ENCODE measurements around the gene RXFP2. TPM values are rescaled to one million over a fixed set of nuclear protein-coding genes. Genes with fewer than 3 reads are reported as not detected.

The RXFP2 gene
- total RNA-seq, 1 donor from 2014 or later, result not detected

- H3K36me3 ChIP-seq, result no peaks in the 10 kb centered on the region
- no peak overlapping the region for H3K9ac ChIP-seq
- H3K9me3 ChIP-seq (ENCODE audit: low read depth), result no peaks in the 10 kb centered on the region
- H4K20me1 ChIP-seq (ENCODE audit: low read depth), result no peaks in the 10 kb centered on the region
- H3K4me2 ChIP-seq, result no peak overlapping the region
- Mint-ChIP-seq H3K36me3 (no peaks in the 10 kb centered on the region), H3K9me3 (no peaks in the 10 kb centered on the region), H3K27me3 (ENCODE audit: insufficient read depth, low read depth) (peaks cover 3% of the 10 kb centered on the region), H3K4me3 (no peak overlapping the region), H3K27ac (no peak overlapping the region), H3K4me1 (no peaks in the 10 kb centered on the region)
- H3K27me3 ChIP-seq, result no peaks in the 10 kb centered on the region
- no peak for DNase-seq (ENCODE audit: low spot score)
- H3K79me2 ChIP-seq (ENCODE audit: low read depth), result no peaks in the 10 kb centered on the region
- TF ChIP-seq CTCF (IDR thresholded peaks at IDR 0.05), result no peak
- TF ChIP-seq EZH2phosphoT487 (IDR thresholded peaks at IDR 0.05), result no peak
- no peak for TF ChIP-seq EZH2 (IDR thresholded peaks at IDR 0.05)
- no peak overlapping the region for H3K4me3 ChIP-seq
- no peak overlapping the region for H2AFZ ChIP-seq (replicated peaks)
- no peaks in the 10 kb centered on the region for H3F3A ChIP-seq (ENCODE audit: low read depth)
- H3K27ac ChIP-seq, result no peak overlapping the region
- no peaks in the 10 kb centered on the region for H3K4me1 ChIP-seq
Observed at GRCh38 chr13:31765138-31765785, 25.9 kb downstream of the RXFP2 start.

DNA sequence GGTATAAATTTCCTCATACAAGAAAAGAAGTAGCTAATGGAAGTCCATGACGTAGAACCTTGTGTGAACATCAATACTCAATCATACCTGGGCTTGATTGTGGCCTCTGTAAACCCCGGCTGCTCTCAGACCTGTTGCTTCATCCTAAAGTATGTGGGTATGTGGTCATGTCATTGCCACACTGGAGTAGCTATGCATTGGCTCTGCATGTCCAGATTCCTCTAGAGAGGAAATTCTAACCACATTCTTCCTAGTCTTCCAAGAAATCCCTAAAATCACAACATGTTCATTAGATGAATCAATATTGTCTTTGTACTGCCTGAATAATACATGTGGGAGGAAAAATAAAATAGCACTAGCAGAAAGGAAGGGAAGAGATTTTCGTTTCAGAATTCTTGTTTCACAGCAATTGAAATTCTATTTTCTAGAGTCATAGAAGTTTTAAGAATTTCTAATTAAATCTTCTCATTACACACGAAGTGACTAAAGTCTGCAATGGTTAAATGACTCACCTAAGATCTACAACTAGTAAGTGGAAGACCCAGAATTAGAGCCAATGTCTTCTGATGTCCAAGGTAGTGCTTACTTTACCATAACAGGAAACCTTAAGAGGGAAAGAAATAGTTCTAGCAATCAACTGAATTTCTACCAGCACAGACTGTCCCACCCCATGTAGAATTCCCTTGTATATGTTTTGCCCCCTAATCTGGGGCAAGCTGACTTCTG lies 28.0 kb downstream of the RXFP2 start:
- Histone ChIP-seq H2AFZ (replicated peaks) (no peak overlapping the region), H3F3A (ENCODE audit: low read depth) (no peaks in the 10 kb centered on the region), H4K20me1 (ENCODE audit: low read depth) (no peaks in the 10 kb centered on the region), H3K9me3 (ENCODE audit: low read depth) (no peaks in the 10 kb centered on the region), H3K36me3 (no peaks in the 10 kb centered on the region), H3K79me2 (ENCODE audit: low read depth) (no peaks in the 10 kb centered on the region), H3K27ac (no peak overlapping the region), H3K27me3 (no peaks in the 10 kb centered on the region), H3K4me1 (no peaks in the 10 kb centered on the region), H3K9ac (no peak overlapping the region), H3K4me3 (no peak overlapping the region), H3K4me2 (no peak overlapping the region)
- no peak for TF ChIP-seq EZH2 (IDR thresholded peaks at IDR 0.05)
- no peak for TF ChIP-seq CTCF (IDR thresholded peaks at IDR 0.05)
- no peak for TF ChIP-seq EZH2phosphoT487 (IDR thresholded peaks at IDR 0.05)
- Mint-ChIP-seq H3K4me1 (no peaks in the 10 kb centered on the region), H3K27me3 (ENCODE audit: insufficient read depth, low read depth) (no peaks in the 10 kb centered on the region), H3K4me3 (no peak overlapping the region), H3K36me3 (no peaks in the 10 kb centered on the region), H3K27ac (no peak overlapping the region), H3K9me3 (no peaks in the 10 kb centered on the region)
- DNase-seq (ENCODE audit: low spot score), result no peak

DNA sequence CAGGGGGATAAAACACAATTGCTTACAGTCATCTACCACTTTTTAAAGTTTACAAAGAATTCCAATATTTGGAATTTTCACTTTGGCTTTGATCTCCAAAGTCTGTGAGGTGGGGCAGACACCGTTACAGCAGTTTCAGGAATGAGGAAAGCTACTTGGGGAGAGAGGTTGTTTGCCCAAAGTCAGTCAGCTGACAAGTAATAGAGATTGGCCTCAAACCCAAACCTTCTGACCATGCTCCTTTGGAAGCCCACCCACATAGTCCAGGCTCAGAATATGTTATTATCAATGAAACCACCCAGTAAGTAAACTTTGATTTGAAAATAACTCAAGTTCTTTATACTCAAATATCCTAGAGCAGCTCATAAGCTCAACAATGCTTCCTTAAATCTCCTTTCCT lies 29.0 kb downstream of the RXFP2 start:
- no peaks in the 10 kb centered on the region for H3K79me2 ChIP-seq (ENCODE audit: low read depth)
- no peaks in the 10 kb centered on the region for H3K4me1 ChIP-seq
- no peaks in the 10 kb centered on the region for H3K9me3 ChIP-seq (ENCODE audit: low read depth)
- H3K36me3 ChIP-seq, result no peaks in the 10 kb centered on the region
- H3K4me3 ChIP-seq, result no peak overlapping the region
- H3K4me3 Mint-ChIP-seq, result no peak overlapping the region
- no peak overlapping the region for H3K9ac ChIP-seq
- no peaks in the 10 kb centered on the region for H3K4me1 Mint-ChIP-seq
- H4K20me1 ChIP-seq (ENCODE audit: low read depth), result no peaks in the 10 kb centered on the region
- DNase-seq (ENCODE audit: low spot score), result no peak
- H3K27me3 Mint-ChIP-seq (ENCODE audit: insufficient read depth, low read depth), result no peaks in the 10 kb centered on the region
- H3K27me3 ChIP-seq, result no peaks in the 10 kb centered on the region
- H3F3A ChIP-seq (ENCODE audit: low read depth), result no peaks in the 10 kb centered on the region
- TF ChIP-seq EZH2phosphoT487 (IDR thresholded peaks at IDR 0.05) (no peak), CTCF (IDR thresholded peaks at IDR 0.05) (no peak), EZH2 (IDR thresholded peaks at IDR 0.05) (no peak)
- no peaks in the 10 kb centered on the region for H3K9me3 Mint-ChIP-seq
- H3K36me3 Mint-ChIP-seq, result no peaks in the 10 kb centered on the region
- no peak overlapping the region for H2AFZ ChIP-seq (replicated peaks)
- no peak overlapping the region for H3K27ac ChIP-seq
- H3K27ac Mint-ChIP-seq, result no peak overlapping the region
- H3K4me2 ChIP-seq, result no peak overlapping the region
